ENCODE results near the gene ADAT2. TPM values are rescaled to one million over a fixed set of nuclear protein-coding genes. Genes with fewer than 3 reads are reported as not detected.

ADAT2 gene
- total and polyA plus RNA-seq, 12 donors: 0.61 to 18.6 (median 6.3) TPM

DNA sequence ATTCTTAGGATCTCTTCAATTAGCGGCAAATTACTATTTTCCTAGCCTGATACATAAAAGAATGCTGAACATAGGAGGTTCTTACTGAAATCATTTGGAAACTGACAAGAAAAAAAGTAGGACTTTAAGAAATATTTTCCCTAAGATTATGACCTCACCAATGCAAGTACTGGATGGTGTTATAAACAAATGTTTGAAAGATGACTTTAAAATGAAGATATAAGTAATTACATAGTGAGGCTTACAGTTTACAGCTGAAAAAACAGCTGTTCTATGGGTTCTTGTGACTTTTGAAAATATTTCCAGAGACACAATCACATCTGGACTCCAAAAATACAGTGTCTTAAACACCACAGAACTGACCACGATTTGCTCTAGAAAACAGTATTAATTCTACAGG, 64.9 kb downstream of the ADAT2 start:
- DNase-seq: no peak
- 72 to 92% (median 76%) methylated on average over 2 of the region's 2 CpGs for WGBS, 4 donors
- Histone ChIP-seq H3K4me1 (replicated peaks in 1 of 2) (no peaks in the 10 kb centered on the region), H3K4me3 (no peak overlapping the region), H3K27ac (no peak overlapping the region), H3K36me3 (replicated peaks in 1 of 2) (no peaks in the 10 kb centered on the region), H3K27me3 (no peaks in the 10 kb centered on the region), H3K9me3 (replicated peaks in 1 of 3) (no peaks in the 10 kb centered on the region)
- intact Hi-C loops (cut with DNase I): no loop called here
- TF ChIP-seq CTCF (IDR thresholded peaks at IDR 0.05): no peak
- no peak for TF ChIP-seq POLR2A (IDR thresholded peaks at IDR 0.05)

GRCh38 chr6:143376861-143377260, 73.6 kb downstream of the ADAT2 start:
- H3K27me3 ChIP-seq: no peaks in the 10 kb centered on the region
- TF ChIP-seq CTCF (IDR thresholded peaks at IDR 0.05) (no peak), POLR2A (IDR thresholded peaks at IDR 0.05) (no peak)
- no peak overlapping the region for H3K4me3 ChIP-seq
- DNase-seq: no peak
- no peaks in the 10 kb centered on the region for H3K36me3 ChIP-seq (replicated peaks in 1 of 2)
- H3K9me3 ChIP-seq (replicated peaks in 1 of 3): no peaks in the 10 kb centered on the region
- intact Hi-C loops (cut with DNase I): no loop called here
- H3K4me1 ChIP-seq (replicated peaks in 1 of 2): no peaks in the 10 kb centered on the region
- no peak overlapping the region for H3K27ac ChIP-seq

DNA sequence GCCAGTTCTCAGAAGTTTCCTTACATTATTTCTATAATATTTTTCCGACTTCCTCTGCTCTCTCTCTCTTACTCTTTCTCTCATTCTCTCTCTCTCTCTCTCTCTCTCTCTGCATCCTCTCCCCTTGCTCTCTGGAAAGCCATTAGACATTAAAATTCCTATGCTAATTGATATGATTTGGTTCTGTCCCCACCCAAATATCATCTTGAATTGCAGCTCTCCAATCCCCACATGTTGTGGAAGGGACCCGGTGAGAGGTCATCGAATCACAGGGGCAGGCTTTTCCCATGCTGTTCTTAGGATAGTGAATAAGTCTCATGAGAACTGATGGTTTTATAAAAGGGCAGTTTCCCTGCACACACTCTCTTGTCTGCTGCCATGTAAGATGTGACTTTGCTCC, 74.1 kb downstream of the ADAT2 start:
- intact Hi-C loops (cut with DNase I): no loop called here

DNA sequence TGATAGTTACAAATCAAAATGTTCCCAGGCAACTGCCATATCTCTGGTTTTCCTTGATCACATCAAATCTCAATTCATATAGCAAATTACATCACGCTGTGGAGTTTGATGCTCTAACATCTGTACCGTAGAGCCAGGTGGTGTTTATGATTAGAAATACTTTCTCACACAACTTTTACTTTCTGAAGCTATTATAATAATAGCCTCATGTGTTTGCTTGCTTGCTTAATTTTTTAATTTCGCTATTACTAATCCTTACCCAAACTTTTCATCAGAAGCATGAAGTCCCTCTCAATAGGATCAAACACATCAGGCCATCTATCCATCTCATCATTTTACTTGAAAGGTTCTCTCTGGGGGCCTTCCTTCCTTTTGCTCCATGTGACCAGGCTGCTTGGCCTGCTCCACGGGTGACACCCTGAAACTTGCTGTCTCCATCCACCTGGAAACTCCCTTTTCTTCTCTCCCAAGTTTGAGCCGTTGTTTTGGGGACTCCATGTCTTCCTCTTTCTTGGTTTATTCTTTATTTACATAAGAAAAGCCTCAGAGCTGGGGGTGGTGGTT, 75.4 kb downstream of the ADAT2 start:
- 70 to 81% (median 72%) methylated on average over 5 of the region's 5 CpGs for WGBS, 4 donors

More for the DNA sequence above, 74.1 kb downstream of the ADAT2 start:
- Histone ChIP-seq H3K27me3 (no peaks in the 10 kb centered on the region), H3K4me1 (replicated peaks in 1 of 2) (no peaks in the 10 kb centered on the region), H3K9me3 (replicated peaks in 1 of 3) (no peaks in the 10 kb centered on the region), H3K36me3 (replicated peaks in 1 of 2) (no peaks in the 10 kb centered on the region), H3K27ac (no peak overlapping the region), H3K4me3 (no peak overlapping the region)
- WGBS, 4 donors: 87 to 98% (median 91%) methylated on average over 3 of the region's 3 CpGs
- TF ChIP-seq POLR2A (IDR thresholded peaks at IDR 0.05) (no peak), CTCF (IDR thresholded peaks at IDR 0.05) (no peak)
- no peak for DNase-seq

More for the DNA sequence above, 75.4 kb downstream of the ADAT2 start:
- no peaks in the 10 kb centered on the region for H3K27me3 ChIP-seq
- no peaks in the 10 kb centered on the region for H3K36me3 ChIP-seq (replicated peaks in 1 of 2)
- H3K9me3 ChIP-seq (replicated peaks in 1 of 3): no peaks in the 10 kb centered on the region
- intact Hi-C loops (cut with DNase I): no loop called here
- no peak overlapping the region for H3K4me3 ChIP-seq
- TF ChIP-seq POLR2A (IDR thresholded peaks at IDR 0.05) (no peak), CTCF (IDR thresholded peaks at IDR 0.05) (no peak)
- H3K4me1 ChIP-seq (replicated peaks in 1 of 2): no peaks in the 10 kb centered on the region
- no peak for DNase-seq
- H3K27ac ChIP-seq: no peak overlapping the region
